GM20000 (cell line): ENCODE results near the gene BCL2L15.

ENCODE experiments used
- DNase-seq: peaks from one replicate; pipeline ENCODE4 v3.0.0; 2012; ENCODE audit warnings: low spot score
- CTCF ChIP-seq: IDR thresholded peaks from 2 replicates; pipeline ENCODE4 v1.5.1; 2012; ENCODE audit warnings: mild to moderate bottlenecking, control low read depth; ENCODE audit errors: extremely low read depth, missing control alignments

The BCL2L15 gene

DNA sequence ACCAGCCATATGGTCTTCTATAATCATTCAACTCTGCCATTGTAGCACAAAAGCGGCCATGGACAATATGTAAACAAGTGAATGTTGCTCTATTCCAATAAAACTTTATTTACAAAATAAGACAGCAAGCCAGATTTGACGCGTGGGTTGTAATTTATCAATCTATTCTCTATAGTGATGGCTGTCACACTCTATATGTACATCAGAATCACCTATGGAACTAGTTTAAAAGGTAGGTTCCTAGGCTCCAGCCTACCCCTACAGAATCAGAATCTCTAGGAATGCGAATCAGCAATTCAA is 7.7 kb downstream of the BCL2L15 start:
- DNase-seq = no peak
- TF ChIP-seq CTCF = no peak

- no peak for TF ChIP-seq CTCF
- no peak for DNase-seq
These were observed 11.2 kb downstream of the BCL2L15 start for GRCh38 chr1:113876176-113876575.

GRCh38 chr1:113875714-113876113 is 11.7 kb downstream of the BCL2L15 start:
- TF ChIP-seq CTCF = no peak
- DNase-seq = no peak

GRCh38 chr1:113874012-113874879 is 13.1 kb downstream of the BCL2L15 start:
- DNase-seq = no peak
- TF ChIP-seq CTCF = peak; percentile 51

- no peak for TF ChIP-seq CTCF
- DNase-seq = no peak
These were observed 15.0 kb downstream of the BCL2L15 start for GRCh38 chr1:113872219-113872935.

- TF ChIP-seq CTCF = no peak
- peak; percentile 67 for DNase-seq
These were observed 15.7 kb downstream of the BCL2L15 start, which contains the start of gene PTPN22 for GRCh38 chr1:113871597-113872113. Gene PTPN22 (minus strand): TSS chr1:113871712.

- DNase-seq = no peak
- TF ChIP-seq CTCF = no peak
These were observed 16.6 kb downstream of the BCL2L15 start for GRCh38 chr1:113870778-113871177.
